H1 (cell line): Measurements from ENCODE around the gene NEK10. TPM values are rescaled to one million over a fixed set of nuclear protein-coding genes. Genes with fewer than 3 reads are reported as not detected.

Source experiments
- CTCF ChIA-PET: fragments of 300-600 bp; sonication (Branson Sonifier 250); formaldehyde crosslinking; loops from one replicate; lab custom pipeline; 2021; ENCODE audit not compliant: partially characterized antibody; lab: Charles Lee
- POLR2A ChIA-PET: fragments of 300-600 bp; sonication (Branson Sonifier 250); formaldehyde crosslinking; loops from one replicate; lab custom pipeline; 2021; ENCODE audit warnings: inconsistent platforms; ENCODE audit not compliant: partially characterized antibody; lab: Charles Lee
- DNase-seq, 2 experiments: peaks; one replicate each; pipeline versions ENCODE4 v3.0.0 to v3.0.0-alpha.2; 2010 to 2022; ENCODE audit warnings: low spot score in 2 of 2, low read depth in 1 of 2, mixed read lengths in 1 of 2
- FAIRE-seq: peaks from 2 replicates; lab custom pipeline; 2011; peaks lifted over from hg19 to GRCh38; lab: Jason Lieb, UNC
- H2AFZ ChIP-seq: 2 replicates; pipeline ENCODE4 v1.8.1; 2012; ENCODE audit warnings: low read length, inconsistent platforms
- H2AK5ac ChIP-seq: 2 replicates; pipeline ENCODE4 v1.6.1; 2013; ENCODE audit warnings: low read depth, low read length
- H2BK120ac ChIP-seq: replicated peaks from 2 replicates; pipeline ENCODE3; 2013; ENCODE audit warnings: low read depth, low read length, inconsistent platforms
- H2BK12ac ChIP-seq: 2 replicates; pipeline ENCODE4 v1.6.1; 2013; ENCODE audit warnings: low read depth, low read length
- H2BK15ac ChIP-seq: 2 replicates; pipeline ENCODE4 v1.6.1; 2013; ENCODE audit warnings: low read length
- H2BK20ac ChIP-seq: 2 replicates; pipeline ENCODE4 v1.6.1; 2013; ENCODE audit warnings: low read length
- H2BK5ac ChIP-seq: 2 replicates; pipeline ENCODE4 v1.6.1; 2013; ENCODE audit warnings: low read depth, low read length
- H3K14ac ChIP-seq: 2 replicates; pipeline ENCODE4 v1.6.1; 2013; ENCODE audit warnings: inconsistent platforms; ENCODE audit not compliant: insufficient read length
- H3K18ac ChIP-seq: 2 replicates; pipeline ENCODE4 v1.6.1; 2013; ENCODE audit warnings: low read length; ENCODE audit errors: extremely low read depth
- H3K23ac ChIP-seq: 2 replicates; pipeline ENCODE4 v1.6.1; 2013; ENCODE audit warnings: inconsistent platforms; ENCODE audit not compliant: insufficient read length
- H3K23me2 ChIP-seq: 2 replicates; pipeline ENCODE4 v1.6.1; 2013; ENCODE audit warnings: low read depth, low read length
- H3K27ac ChIP-seq: 2 replicates; pipeline ENCODE4 v1.6.1; 2011; ENCODE audit warnings: low read depth, low read length, inconsistent platforms
- H3K27me3 ChIP-seq, 4 experiments: replicated peaks in 1 of 4; 1 replicate in 1 of 4; 2 replicates in 3 of 4; pipeline versions ENCODE4 v1.6.1 to v1.8.1; 2011 to 2013; ENCODE audit warnings: low read length in 3 of 4, mild to moderate bottlenecking in 3 of 4, inconsistent platforms in 2 of 4, mixed read lengths in 2 of 4, moderate library complexity in 1 of 4; ENCODE audit not compliant: control insufficient read depth in 3 of 4, insufficient read depth in 3 of 4; ENCODE audit errors: extremely low read depth in 1 of 4
- H3K36me3 ChIP-seq, 4 experiments: 2 replicates each; pipeline versions ENCODE4 v1.6.1 to v1.8.1; 2011 to 2013; ENCODE audit warnings: mild to moderate bottlenecking in 4 of 4, low read length in 3 of 4, moderate library complexity in 2 of 4, control low read depth in 1 of 4, inconsistent platforms in 1 of 4; ENCODE audit not compliant: insufficient read depth in 4 of 4, control insufficient read depth in 2 of 4
- H3K4ac ChIP-seq: replicated peaks from 2 replicates; pipeline ENCODE3; 2013; ENCODE audit warnings: low read length, low read depth, mixed read lengths, inconsistent platforms; ENCODE audit not compliant: insufficient read length
- H3K4me1 ChIP-seq, 4 experiments: replicated peaks in 1 of 4; 1 replicate in 1 of 4; 2 replicates in 3 of 4; pipeline versions ENCODE4 v1.6.1 to v1.8.1; 2011 to 2013; ENCODE audit warnings: low read length in 3 of 4, inconsistent platforms in 2 of 4, mixed read lengths in 1 of 4; ENCODE audit not compliant: insufficient read depth in 4 of 4, control insufficient read depth in 3 of 4
- H3K4me2 ChIP-seq, 2 experiments: 2 replicates each; pipeline versions ENCODE4 v1.6.1 to v1.8.1; 2011 to 2013; ENCODE audit warnings: low read depth in 2 of 2, low read length in 2 of 2, control low read depth in 1 of 2, inconsistent platforms in 1 of 2, mild to moderate bottlenecking in 1 of 2; ENCODE audit not compliant: insufficient read depth in 1 of 2
- H3K4me3 ChIP-seq, 4 experiments: fragments of 200-600, 300-600 bp in 1 of 4; sonication (generic), shearing (Covaris generic), sonication (Bioruptor Twin) in 1 of 4; 2 replicates each; pipeline versions ENCODE4 v1.5.1 to v1.8.1; 2011 to 2016; ENCODE audit warnings: low read length in 4 of 4, low read depth in 3 of 4, control low read depth in 2 of 4, inconsistent platforms in 2 of 4, mild to moderate bottlenecking in 2 of 4, mixed read lengths in 1 of 4, moderate library complexity in 1 of 4; ENCODE audit not compliant: insufficient read depth in 2 of 4; ENCODE audit errors: extremely low read depth in 1 of 4
- H3K56ac ChIP-seq: replicated peaks from 2 replicates; pipeline ENCODE3; 2013; ENCODE audit warnings: low read depth, mild to moderate bottlenecking, mixed read lengths, low read length, inconsistent platforms; ENCODE audit not compliant: insufficient read length
- H3K79me1 ChIP-seq: 2 replicates; pipeline ENCODE4 v1.6.1; 2013; ENCODE audit warnings: low read depth, low read length, control low read depth
- H3K79me2 ChIP-seq, 2 experiments: 2 replicates each; pipeline versions ENCODE4 v1.6.1 to v1.8.1; 2012 to 2013; ENCODE audit warnings: low read length in 2 of 2, mild to moderate bottlenecking in 2 of 2, inconsistent platforms in 1 of 2; ENCODE audit not compliant: insufficient read depth in 2 of 2, control insufficient read depth in 1 of 2
- H3K9ac ChIP-seq, 4 experiments: replicated peaks in 1 of 4; 1 replicate in 1 of 4; 2 replicates in 3 of 4; pipeline versions ENCODE4 v1.6.1 to v1.8.1; 2011 to 2013; ENCODE audit warnings: low read depth in 3 of 4, low read length in 3 of 4, control low read depth in 2 of 4, mild to moderate bottlenecking in 2 of 4, moderate library complexity in 2 of 4, inconsistent platforms in 1 of 4; ENCODE audit errors: extremely low read depth in 1 of 4
- H3K9me3 ChIP-seq, 2 experiments: 2 replicates each; pipeline versions ENCODE4 v1.6.1 to v1.8.1; 2012 to 2013; ENCODE audit warnings: mild to moderate bottlenecking in 2 of 2, moderate library complexity in 2 of 2, control low read depth in 1 of 2, inconsistent platforms in 1 of 2, low read depth in 1 of 2, low read length in 1 of 2, mixed read lengths in 1 of 2; ENCODE audit not compliant: insufficient read depth in 2 of 2
- H4K20me1 ChIP-seq, 2 experiments: replicated peaks in 1 of 2; 2 replicates each; pipeline versions ENCODE3 to v1.8.1; 2011 to 2013; ENCODE audit warnings: inconsistent platforms in 2 of 2, low read length in 2 of 2, mild to moderate bottlenecking in 1 of 2; ENCODE audit not compliant: insufficient read depth in 2 of 2, control insufficient read depth in 1 of 2
- H4K5ac ChIP-seq: 2 replicates; pipeline ENCODE4 v1.6.1; 2013; ENCODE audit warnings: low read length, low read depth, mixed read lengths, inconsistent platforms; ENCODE audit not compliant: insufficient read length
- H4K8ac ChIP-seq: 2 replicates; pipeline ENCODE4 v1.8.0; 2013; ENCODE audit warnings: mild to moderate bottlenecking, moderate library complexity, low read length, inconsistent platforms; ENCODE audit not compliant: insufficient read depth; ENCODE audit errors: extremely low read depth
- H4K91ac ChIP-seq: replicated peaks from 2 replicates; pipeline ENCODE3; 2013; ENCODE audit warnings: low read length, mixed read lengths, inconsistent platforms; ENCODE audit not compliant: insufficient read length
- CHD1 ChIP-seq: IDR thresholded peaks from 2 replicates; pipeline ENCODE4 v1.6.1; 2012; ENCODE audit warnings: low read depth, low read length, improper control_type of control experiment
- POLR2AphosphoS5 ChIP-seq: IDR thresholded peaks from 2 replicates; pipeline ENCODE4 v1.6.1; 2011; ENCODE audit warnings: low read depth, low read length
- SP4 ChIP-seq: IDR thresholded peaks from 2 replicates; pipeline ENCODE4 v1.6.1; 2012; ENCODE audit warnings: low read length, inconsistent platforms
- WGBS, 2 experiments: shearing (Covaris generic) in 1 of 2; methylation state at CpG; one replicate each; pipeline versions ENCODE4 v1.1.6 to v1.1.7; 2013 to 2015; ENCODE audit warnings: low lambda C conversion rate in 2 of 2, mixed read lengths in 2 of 2, inconsistent platforms in 1 of 2, low coverage in 1 of 2, missing lambda C conversion rate in 1 of 2; ENCODE audit not compliant: insufficient replicate concordance in 2 of 2, insufficient coverage in 1 of 2, insufficient read length in 1 of 2; ENCODE audit errors: extremely low coverage in 1 of 2, missing lambda C conversion rate in 1 of 2; 5-methylcytosine and 5-hydroxymethylcytosine counted together
- polyA plus RNA-seq, 7 experiments: library from polyadenylated mRNA; depleted of rRNA in 3 of 7; stranded (reverse) in 5 of 7; unstranded in 2 of 7; fragments of >200 nt in 5 of 7; fragments of 200-250 nt in 2 of 7; gene quantifications; 1 replicate in 5 of 7; 2 replicates in 1 of 7; 4 replicates in 1 of 7; pipeline versions ENCODE4 v1.2.1 to v1.2.3, GENCODE V29; 2011 to 2013; ENCODE audit warnings: missing spikeins in 2 of 7, mixed read lengths in 2 of 7
- total RNA-seq: library from RNA; stranded (reverse); fragmentation: NEBNext Ultra II Directional; extraction: Animal tissue kit (Norgen Biotek cat#: 25700); gene quantifications from 2 replicates; pipeline ENCODE4 v1.2.1, GENCODE V29; 2021

NEK10 gene
- total and polyA plus RNA-seq, 2 of the 8 experiments (the other 6 are each of a cell fraction or from before 2014, with no cell fraction given), result 0.18 to 0.50 TPM

- Histone ChIP-seq H4K5ac (no peak overlapping the region), H3K9ac (no peak overlapping the region), H3K23me2 (no peaks in the 10 kb centered on the region), H3K4me1 (no peaks in the 10 kb centered on the region), H3K79me2 (no peaks in the 10 kb centered on the region), H2AFZ (no peak overlapping the region), H3K23ac (no peak overlapping the region), H3K18ac (no peak overlapping the region), H4K8ac (no peak overlapping the region), H3K4me2 (no peak overlapping the region), H2BK5ac (no peak overlapping the region), H4K91ac (no peak overlapping the region), H3K27me3 (no peaks in the 10 kb centered on the region), H3K27ac (no peak overlapping the region), H2BK12ac (no peak overlapping the region), H3K14ac (no peak overlapping the region), H3K79me1 (no peaks in the 10 kb centered on the region), H2AK5ac (no peak overlapping the region), H2BK120ac (no peak overlapping the region), H2BK15ac (no peak overlapping the region), H3K4me3 (no peak overlapping the region), H3K9me3 (no peaks in the 10 kb centered on the region), H3K36me3 (no peaks in the 10 kb centered on the region), H4K20me1 (no peaks in the 10 kb centered on the region), H3K4ac (no peak overlapping the region), H2BK20ac (no peak overlapping the region), H3K56ac (no peak overlapping the region)
- no peak for DNase-seq
- 92% methylated on average over 2 of the region's 2 CpGs; no CpG with 5 or more reads in 1 of the 2 experiments for WGBS, 2 experiments
- ChIA-PET POLR2A (no interaction called here), CTCF (interaction anchor here (1.1 kb wide), 1 partner anchor 27 kb away, joined by 4 read pairs; no protein-coding TSS in a partner anchor)
- no peak for FAIRE-seq
- TF ChIP-seq SP4, result no peak
- no peak for TF ChIP-seq CHD1
- no peak for TF ChIP-seq POLR2AphosphoS5
Measured at GRCh38 chr3:27281671-27282150, 87.5 kb downstream of the NEK10 start.
